ENCODE results near the gene SCN1A.

The SCN1A gene

GRCh38 chr2:166090908-166091307 lies 36.9 kb downstream of the SCN1A start:
- no peak for DNase-seq (ENCODE audit: insufficient read length, low spot score)
- no peak for TF ChIP-seq POLR2AphosphoS5 (IDR thresholded peaks at IDR 0.05; ENCODE audit: low read depth, low read length)
- TF ChIP-seq PAX5 (IDR thresholded peaks at IDR 0.05; ENCODE audit: insufficient read depth, low read length, severe bottlenecking) = no peak
- TF ChIP-seq TAF1 (IDR thresholded peaks at IDR 0.05; ENCODE audit: low read depth, low read length) = no peak
- TF ChIP-seq POU2F2 (IDR thresholded peaks at IDR 0.05; ENCODE audit: low read depth, low read length) = no peak
- TF ChIP-seq SPI1 (IDR thresholded peaks at IDR 0.05; ENCODE audit: low read depth, low read length) = no peak
- FAIRE-seq = no peak

- DNase-seq (ENCODE audit: insufficient read length, low spot score) (no peak), FAIRE-seq (no peak)
- no peak for TF ChIP-seq POU2F2 (IDR thresholded peaks at IDR 0.05; ENCODE audit: low read depth, low read length)
- TF ChIP-seq POLR2A (IDR thresholded peaks at IDR 0.05; ENCODE audit: low read depth, low read length) = no peak
- no peak for TF ChIP-seq POLR2AphosphoS5 (IDR thresholded peaks at IDR 0.05; ENCODE audit: low read depth, low read length)
- no peak for TF ChIP-seq PAX5 (IDR thresholded peaks at IDR 0.05; ENCODE audit: insufficient read depth, low read length, severe bottlenecking)
Observed at GRCh38 chr2:166090346-166090745, 37.5 kb downstream of the SCN1A start.

GRCh38 chr2:166088634-166089033 lies 39.2 kb downstream of the SCN1A start:
- FAIRE-seq (no peak), DNase-seq (ENCODE audit: insufficient read length, low spot score) (no peak)
- TF ChIP-seq POU2F2 (IDR thresholded peaks at IDR 0.05; ENCODE audit: low read depth, low read length) (no peak), POLR2A (IDR thresholded peaks at IDR 0.05; ENCODE audit: low read depth, low read length) (no peak), TAF1 (IDR thresholded peaks at IDR 0.05; ENCODE audit: low read depth, low read length) (no peak), POLR2AphosphoS5 (IDR thresholded peaks at IDR 0.05; ENCODE audit: low read depth, low read length) (no peak), SPI1 (IDR thresholded peaks at IDR 0.05; ENCODE audit: low read depth, low read length) (no peak), PAX5 (IDR thresholded peaks at IDR 0.05; ENCODE audit: insufficient read depth, low read length, severe bottlenecking) (no peak)

- no peak for FAIRE-seq
Observed at GRCh38 chr2:166084301-166084700, 43.5 kb downstream of the SCN1A start.

GRCh38 chr2:166082736-166083135 lies 45.1 kb downstream of the SCN1A start:
- DNase-seq (ENCODE audit: insufficient read length, low spot score) (no peak), FAIRE-seq (no peak)
- TF ChIP-seq TAF1 (IDR thresholded peaks at IDR 0.05; ENCODE audit: low read depth, low read length) (no peak), PAX5 (IDR thresholded peaks at IDR 0.05; ENCODE audit: insufficient read depth, low read length, severe bottlenecking) (no peak), POU2F2 (IDR thresholded peaks at IDR 0.05; ENCODE audit: low read depth, low read length) (no peak), POLR2A (IDR thresholded peaks at IDR 0.05; ENCODE audit: low read depth, low read length) (no peak), POLR2AphosphoS5 (IDR thresholded peaks at IDR 0.05; ENCODE audit: low read depth, low read length) (no peak), SPI1 (IDR thresholded peaks at IDR 0.05; ENCODE audit: low read depth, low read length) (no peak)

More at GRCh38 chr2:166084301-166084700, 43.5 kb downstream of the SCN1A start:
- TF ChIP-seq POLR2A (IDR thresholded peaks at IDR 0.05; ENCODE audit: low read depth, low read length) (no peak), POU2F2 (IDR thresholded peaks at IDR 0.05; ENCODE audit: low read depth, low read length) (no peak), SPI1 (IDR thresholded peaks at IDR 0.05; ENCODE audit: low read depth, low read length) (no peak), PAX5 (IDR thresholded peaks at IDR 0.05; ENCODE audit: insufficient read depth, low read length, severe bottlenecking) (no peak), POLR2AphosphoS5 (IDR thresholded peaks at IDR 0.05; ENCODE audit: low read depth, low read length) (no peak), TAF1 (IDR thresholded peaks at IDR 0.05; ENCODE audit: low read depth, low read length) (no peak)
- DNase-seq (ENCODE audit: insufficient read length, low spot score) = no peak

GRCh38 chr2:166081852-166082251 lies 46.0 kb downstream of the SCN1A start:
- DNase-seq (ENCODE audit: insufficient read length, low spot score) = no peak
- no peak for FAIRE-seq
- no peak for TF ChIP-seq PAX5 (IDR thresholded peaks at IDR 0.05; ENCODE audit: insufficient read depth, low read length, severe bottlenecking)
- TF ChIP-seq POU2F2 (IDR thresholded peaks at IDR 0.05; ENCODE audit: low read depth, low read length) = no peak
- TF ChIP-seq POLR2A (IDR thresholded peaks at IDR 0.05; ENCODE audit: low read depth, low read length) = no peak
- no peak for TF ChIP-seq POLR2AphosphoS5 (IDR thresholded peaks at IDR 0.05; ENCODE audit: low read depth, low read length)
- TF ChIP-seq TAF1 (IDR thresholded peaks at IDR 0.05; ENCODE audit: low read depth, low read length) = no peak
- no peak for TF ChIP-seq SPI1 (IDR thresholded peaks at IDR 0.05; ENCODE audit: low read depth, low read length)

- TF ChIP-seq SPI1 (IDR thresholded peaks at IDR 0.05; ENCODE audit: low read depth, low read length) = no peak
- no peak for TF ChIP-seq TAF1 (IDR thresholded peaks at IDR 0.05; ENCODE audit: low read depth, low read length)
- TF ChIP-seq PAX5 (IDR thresholded peaks at IDR 0.05; ENCODE audit: insufficient read depth, low read length, severe bottlenecking) = no peak
- no peak for TF ChIP-seq POLR2AphosphoS5 (IDR thresholded peaks at IDR 0.05; ENCODE audit: low read depth, low read length)
- TF ChIP-seq POLR2A (IDR thresholded peaks at IDR 0.05; ENCODE audit: low read depth, low read length) = no peak
- no peak for TF ChIP-seq POU2F2 (IDR thresholded peaks at IDR 0.05; ENCODE audit: low read depth, low read length)
- no peak for DNase-seq (ENCODE audit: insufficient read length, low spot score)
- no peak for FAIRE-seq
Observed at GRCh38 chr2:166081131-166081632, 46.6 kb downstream of the SCN1A start.

- DNase-seq (ENCODE audit: insufficient read length, low spot score) = no peak
- TF ChIP-seq POLR2AphosphoS5 (IDR thresholded peaks at IDR 0.05; ENCODE audit: low read depth, low read length) (no peak), PAX5 (IDR thresholded peaks at IDR 0.05; ENCODE audit: insufficient read depth, low read length, severe bottlenecking) (no peak), SPI1 (IDR thresholded peaks at IDR 0.05; ENCODE audit: low read depth, low read length) (no peak), TAF1 (IDR thresholded peaks at IDR 0.05; ENCODE audit: low read depth, low read length) (no peak), POLR2A (IDR thresholded peaks at IDR 0.05; ENCODE audit: low read depth, low read length) (no peak)
- no peak for FAIRE-seq
Observed at GRCh38 chr2:166074430-166074829, 53.4 kb downstream of the SCN1A start.

- no peak for DNase-seq (ENCODE audit: insufficient read length, low spot score)
- FAIRE-seq = no peak
- no peak for TF ChIP-seq SPI1 (IDR thresholded peaks at IDR 0.05; ENCODE audit: low read depth, low read length)
- TF ChIP-seq POLR2A (IDR thresholded peaks at IDR 0.05; ENCODE audit: low read depth, low read length) = no peak
- TF ChIP-seq POLR2AphosphoS5 (IDR thresholded peaks at IDR 0.05; ENCODE audit: low read depth, low read length) = no peak
- no peak for TF ChIP-seq POU2F2 (IDR thresholded peaks at IDR 0.05; ENCODE audit: low read depth, low read length)
- no peak for TF ChIP-seq PAX5 (IDR thresholded peaks at IDR 0.05; ENCODE audit: insufficient read depth, low read length, severe bottlenecking)
- TF ChIP-seq TAF1 (IDR thresholded peaks at IDR 0.05; ENCODE audit: low read depth, low read length) = no peak
Observed at GRCh38 chr2:166074011-166074410, 53.8 kb downstream of the SCN1A start.

- TF ChIP-seq TAF1 (IDR thresholded peaks at IDR 0.05; ENCODE audit: low read depth, low read length) = no peak
- TF ChIP-seq POLR2A (IDR thresholded peaks at IDR 0.05; ENCODE audit: low read depth, low read length) = no peak
- TF ChIP-seq POLR2AphosphoS5 (IDR thresholded peaks at IDR 0.05; ENCODE audit: low read depth, low read length) = no peak
- no peak for TF ChIP-seq POU2F2 (IDR thresholded peaks at IDR 0.05; ENCODE audit: low read depth, low read length)
- TF ChIP-seq PAX5 (IDR thresholded peaks at IDR 0.05; ENCODE audit: insufficient read depth, low read length, severe bottlenecking) = no peak
- no peak for TF ChIP-seq SPI1 (IDR thresholded peaks at IDR 0.05; ENCODE audit: low read depth, low read length)
- DNase-seq (ENCODE audit: insufficient read length, low spot score) = no peak
- no peak for FAIRE-seq
Observed at GRCh38 chr2:166070231-166070630, 57.6 kb downstream of the SCN1A start.
